ENCODE results near the gene MAP3K2. TPM values are rescaled to one million over a fixed set of nuclear protein-coding genes. Genes with fewer than 3 reads are reported as not detected.

MAP3K2 gene
- total RNA-seq, 1 donor from 2014 or later: 49.2 TPM

DNA sequence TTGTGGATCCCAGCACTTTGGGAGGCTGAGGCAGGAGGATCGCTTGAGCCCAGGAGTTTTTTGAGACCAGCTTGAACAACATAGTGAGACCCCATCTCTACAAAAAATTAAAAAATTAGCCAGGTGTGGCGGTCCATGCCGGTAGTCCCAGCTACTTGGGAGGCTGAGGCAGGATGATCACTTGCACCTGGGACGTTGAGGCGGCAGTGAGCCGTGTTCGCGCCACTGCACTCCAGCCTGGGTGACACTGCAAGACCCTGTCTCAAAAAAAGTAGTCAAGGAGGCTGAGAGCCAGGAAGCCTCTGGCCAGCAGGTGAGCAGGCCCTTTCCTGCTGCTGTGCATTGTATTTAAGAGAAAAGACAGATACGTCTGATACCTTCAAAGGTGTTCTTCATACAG lies 19.3 kb upstream of the MAP3K2 start:
- DNase-seq (ENCODE audit: low read depth): no peak

- DNase-seq (ENCODE audit: low read depth): no peak
These were observed 18.7 kb upstream of the MAP3K2 start for GRCh38 chr2:127406454-127406853.

- no peak for DNase-seq (ENCODE audit: low read depth)
These were observed 17.5 kb upstream of the MAP3K2 start for GRCh38 chr2:127405255-127405610.

- no peak for DNase-seq (ENCODE audit: low read depth)
These were observed 16.9 kb upstream of the MAP3K2 start for GRCh38 chr2:127404466-127405254.

- no peak for DNase-seq (ENCODE audit: low read depth)
These were observed 15.7 kb upstream of the MAP3K2 start for GRCh38 chr2:127403460-127403859.

GRCh38 chr2:127401757-127402695 lies 14.3 kb upstream of the MAP3K2 start:
- DNase-seq (ENCODE audit: low read depth): no peak

DNA sequence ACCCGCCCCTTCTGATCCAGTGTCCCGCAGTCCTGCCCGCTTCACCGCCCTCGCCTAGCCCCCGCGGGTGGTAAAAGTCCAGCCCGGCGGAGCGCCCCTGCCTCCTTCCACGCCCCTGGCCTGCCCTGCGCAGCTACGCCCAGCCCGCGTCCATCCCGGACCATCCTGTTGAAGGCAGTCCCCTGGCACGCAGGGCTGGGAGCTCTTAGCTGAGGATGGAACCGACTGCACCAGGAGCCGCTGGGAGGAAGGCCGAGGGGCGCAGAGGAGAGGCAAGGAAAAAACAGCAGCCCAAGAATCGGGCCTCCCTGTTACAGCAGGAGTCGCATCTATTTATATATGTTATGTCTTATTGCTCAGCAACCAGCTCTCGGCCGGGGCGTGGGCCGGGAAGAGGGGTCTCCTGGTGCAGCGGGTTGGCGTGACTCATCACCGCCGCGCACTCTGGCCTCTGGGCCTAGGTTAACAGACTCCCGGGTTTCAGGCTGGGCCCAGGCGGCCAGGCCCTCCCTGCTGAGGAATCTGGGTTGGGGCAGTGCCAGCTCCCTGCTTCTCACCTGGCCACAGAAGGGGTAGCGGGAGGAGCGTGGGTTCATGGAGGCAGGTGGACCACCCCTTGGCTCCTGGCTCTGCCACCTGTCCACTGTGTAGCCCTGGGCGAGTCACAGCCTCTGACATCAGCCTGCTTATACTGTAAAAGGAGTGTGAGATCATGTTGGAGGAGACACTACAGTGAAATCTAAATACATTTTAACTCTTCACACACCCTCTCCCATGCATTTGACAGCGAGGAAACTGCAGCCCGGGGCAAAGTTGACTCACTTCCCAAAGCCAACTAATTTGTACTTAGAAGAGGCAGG lies 13.4 kb upstream of the MAP3K2 start:
- peak; percentile 64 for DNase-seq (ENCODE audit: low read depth)

DNA sequence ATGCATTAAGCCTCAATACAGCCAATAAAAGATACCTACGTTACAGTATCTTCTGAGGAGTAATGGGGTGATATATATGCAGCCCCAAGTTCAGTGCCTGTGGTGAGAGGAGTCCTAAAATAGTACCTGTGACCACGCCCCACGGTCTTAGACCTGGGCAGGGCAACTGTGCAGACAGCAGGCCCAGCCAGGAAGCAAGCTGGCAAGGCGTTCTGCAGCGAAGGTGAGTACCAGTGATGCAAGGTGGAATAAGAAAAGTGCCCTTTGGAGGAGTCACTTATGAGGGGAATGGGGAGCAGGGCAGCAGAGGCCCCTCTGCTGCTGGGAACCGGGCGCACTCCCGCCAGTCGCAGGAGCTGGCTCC lies 12.7 kb upstream of the MAP3K2 start:
- DNase-seq (ENCODE audit: low read depth): no peak

- peak; percentile 93 for DNase-seq (ENCODE audit: low read depth)
These were observed 10.4 kb upstream of the MAP3K2 start for GRCh38 chr2:127398239-127398590.

DNA sequence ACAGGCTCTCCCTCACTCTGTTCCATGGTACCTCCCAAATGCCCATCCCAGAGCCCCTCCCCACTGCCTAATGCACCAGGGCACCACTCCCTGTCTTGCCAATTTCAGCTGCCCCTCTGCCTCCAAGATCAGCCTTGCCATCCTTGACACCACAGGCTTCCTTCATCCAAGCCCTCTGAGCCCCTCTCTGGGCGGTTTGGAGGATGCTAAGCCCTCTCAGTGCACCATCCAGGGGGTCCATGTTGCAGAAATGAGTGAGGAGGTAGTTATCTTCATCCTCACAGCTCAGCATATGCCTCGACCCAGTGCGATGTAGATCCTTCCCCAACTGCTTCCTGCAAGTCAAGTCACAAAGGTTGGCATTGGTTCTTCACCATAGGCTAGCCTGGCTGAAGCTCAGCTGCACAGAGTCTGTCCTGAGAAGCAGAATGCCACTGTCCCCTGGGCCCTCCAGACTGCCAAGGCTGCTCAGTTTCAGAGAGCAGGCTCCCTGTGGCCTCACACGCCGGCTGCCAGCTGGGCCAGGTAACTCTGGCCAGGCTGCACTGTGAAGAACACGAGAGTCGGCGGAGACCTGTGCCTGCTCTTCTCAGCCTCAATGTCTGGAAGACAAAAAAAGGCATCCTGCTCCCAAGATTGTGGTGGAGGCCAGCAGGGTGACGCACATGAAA lies 9.9 kb upstream of the MAP3K2 start:
- no peak for DNase-seq (ENCODE audit: low read depth)

- DNase-seq (ENCODE audit: low read depth): no peak
These were observed 6.7 kb upstream of the MAP3K2 start for GRCh38 chr2:127394492-127394891.

GRCh38 chr2:127392828-127393578 lies 5.2 kb upstream of the MAP3K2 start:
- no peak for DNase-seq (ENCODE audit: low read depth)

GRCh38 chr2:127392133-127392827 lies 4.5 kb upstream of the MAP3K2 start:
- peak; percentile 59 for DNase-seq (ENCODE audit: low read depth)

- no peak for DNase-seq (ENCODE audit: low read depth)
These were observed 2.1 kb upstream of the MAP3K2 start for GRCh38 chr2:127389778-127390435.

DNA sequence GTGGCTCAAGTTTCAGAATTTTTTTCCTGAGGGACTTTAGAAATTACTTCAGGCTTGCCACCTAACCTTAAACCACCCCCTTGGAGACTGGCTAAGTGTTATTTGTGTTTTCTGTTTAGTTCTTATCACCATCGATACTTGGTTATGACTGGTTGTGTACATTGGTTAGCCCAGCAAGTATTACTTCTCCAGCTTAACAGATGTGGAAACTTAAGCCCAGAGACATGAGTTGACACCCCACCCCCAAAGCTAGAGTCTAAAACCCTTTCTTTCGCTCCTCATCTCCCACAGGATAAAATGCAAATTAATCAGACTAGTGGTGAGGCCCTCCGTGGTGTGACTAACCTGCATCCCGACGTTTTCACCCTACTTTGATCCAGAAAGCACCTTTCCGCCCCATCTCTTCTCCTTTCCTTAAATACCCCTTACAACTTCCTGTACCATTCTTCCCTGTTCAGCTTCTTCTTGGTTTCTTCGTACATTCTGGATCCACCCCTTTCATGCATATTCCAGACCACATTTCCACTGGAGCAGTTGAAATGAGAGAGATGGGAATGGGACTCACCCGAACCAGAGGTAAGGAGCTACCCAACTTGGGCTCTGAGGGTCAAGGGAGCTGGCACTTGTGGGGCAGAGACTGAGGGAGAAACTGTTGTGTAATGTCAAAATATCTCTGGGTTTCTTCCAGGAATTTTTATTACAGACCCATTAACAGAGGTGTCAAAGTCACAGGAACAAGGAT lies 819 bp upstream of the MAP3K2 start:
- peak; percentile 85 for DNase-seq (ENCODE audit: low read depth)

DNA sequence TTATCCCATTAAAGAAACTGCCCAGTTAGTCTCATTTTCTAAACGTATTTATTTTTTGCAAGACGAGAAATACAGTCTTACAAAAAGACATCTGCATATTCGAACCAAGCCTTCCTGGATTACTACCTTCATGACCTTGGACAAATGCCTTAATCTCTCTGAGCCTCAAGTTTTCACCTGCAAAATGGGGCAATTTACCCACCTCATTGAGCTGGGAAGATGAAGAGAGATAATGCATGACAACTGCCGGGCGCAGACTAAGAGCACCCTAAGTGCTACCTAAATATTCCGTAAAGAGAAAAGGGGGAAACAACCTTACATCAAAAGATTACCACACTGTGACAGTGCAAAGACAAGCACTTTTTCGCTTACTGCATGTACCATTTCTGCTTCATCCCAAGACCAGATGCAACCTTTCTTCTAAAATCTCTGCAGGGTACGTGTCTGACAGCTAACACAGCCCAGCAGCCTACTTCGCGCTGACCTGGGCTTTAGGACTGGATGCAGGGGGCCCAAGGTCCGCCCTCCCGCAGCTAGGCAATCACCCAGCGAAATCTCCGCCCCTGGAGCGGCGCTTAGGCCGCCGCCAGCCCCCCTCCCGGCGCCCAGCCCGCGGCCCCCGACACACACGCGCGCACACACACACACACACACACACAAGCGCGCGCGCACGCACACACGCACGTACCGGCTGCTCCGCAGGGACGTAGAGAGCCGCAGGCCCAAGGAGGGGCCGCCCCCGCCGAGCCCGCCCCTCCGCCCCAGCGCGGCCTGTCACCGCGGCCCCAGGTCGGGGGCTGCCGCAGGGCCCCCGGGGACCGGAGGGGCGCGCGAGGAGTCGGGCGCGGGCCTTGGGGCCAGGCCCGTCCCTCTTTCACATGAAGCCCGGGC lies 766 bp downstream of the MAP3K2 start:
- peak; percentile 55 for DNase-seq (ENCODE audit: low read depth)

DNA sequence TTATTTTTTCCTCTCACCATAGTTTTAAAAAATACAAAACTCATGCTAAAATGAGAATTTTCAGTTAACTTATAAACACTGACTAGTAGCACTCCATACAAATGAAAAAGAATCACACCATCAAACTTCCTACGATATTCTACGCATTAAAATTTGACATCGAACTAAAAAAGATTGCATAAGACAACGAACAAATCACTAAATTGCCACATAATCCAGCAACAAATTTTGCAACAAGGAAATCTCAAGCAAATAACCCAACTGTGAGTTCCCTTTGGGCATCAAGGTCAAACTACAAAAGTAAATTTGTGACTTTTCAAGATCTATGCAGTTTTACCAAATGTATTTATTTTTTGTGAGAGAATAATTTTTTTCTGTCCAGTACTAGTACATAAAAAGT lies 1.5 kb downstream of the MAP3K2 start:
- DNase-seq (ENCODE audit: low read depth): peak; percentile 9

DNA sequence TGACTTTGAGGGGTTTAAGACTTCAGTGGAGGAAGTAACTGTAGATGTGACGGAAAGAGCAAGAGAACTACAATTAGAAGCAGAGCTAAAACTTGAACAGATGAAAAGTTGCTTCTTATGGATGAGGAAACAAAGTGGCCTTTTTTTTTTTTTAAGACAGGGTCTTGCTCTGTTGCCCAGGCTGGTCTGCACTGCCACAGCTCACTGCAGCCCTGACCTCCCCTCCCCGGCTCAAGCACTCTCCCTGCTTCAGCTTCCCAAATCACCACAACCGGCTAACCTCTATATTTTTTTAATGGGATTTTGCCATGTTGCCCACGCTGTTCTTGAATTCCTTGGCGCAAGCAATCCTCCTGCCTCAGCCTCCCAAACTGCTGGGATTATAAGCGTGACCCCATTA lies 3.2 kb downstream of the MAP3K2 start:
- no peak for DNase-seq (ENCODE audit: low read depth)
